Lung (tissue), 12 donors: Measurements from ENCODE around the gene DIP2B. TPM values are rescaled to one million over a fixed set of nuclear protein-coding genes. Genes with fewer than 3 reads are reported as not detected.

Experiments
- ATAC-seq: fragments of 200-7000 bp; cut with Tn5 transposase; one replicate; pipeline ENCODE4 v1.9.1; 2020; ENCODE audit warnings: moderate number of reproducible peaks; ENCODE audit not compliant: insufficient read depth, low FRiP score
- DNase-seq, 3 donors: peaks; one replicate each; pipeline ENCODE4 v3.0.0-alpha.2; 2013 to 2017
- H3K27ac ChIP-seq, 2 donors: one replicate each; pipeline ENCODE4 v1.5.1; 2013; ENCODE audit warnings: mild to moderate bottlenecking in 2 of 2, moderate library complexity in 2 of 2, control low read depth in 1 of 2, inconsistent platforms in 1 of 2, low read depth in 1 of 2, low read length in 1 of 2
- H3K27me3 ChIP-seq, 3 donors: one replicate each; pipeline ENCODE4 v1.5.1; 2013; ENCODE audit warnings: low read length in 2 of 3; ENCODE audit not compliant: control insufficient read depth in 3 of 3, insufficient read depth in 3 of 3
- H3K36me3 ChIP-seq, 4 donors: one replicate each; pipeline ENCODE4 v1.5.1; 2013; ENCODE audit warnings: low read length in 4 of 4, mild to moderate bottlenecking in 1 of 4, moderate library complexity in 1 of 4; ENCODE audit not compliant: control insufficient read depth in 4 of 4, insufficient read depth in 4 of 4
- H3K4me1 ChIP-seq, 5 donors: one replicate each; pipeline ENCODE4 v1.5.1; 2013; ENCODE audit warnings: low read length in 5 of 5, mild to moderate bottlenecking in 2 of 5, moderate library complexity in 1 of 5; ENCODE audit not compliant: control insufficient read depth in 5 of 5, insufficient read depth in 5 of 5
- H3K4me3 ChIP-seq: one replicate; pipeline ENCODE4 v1.5.1; 2013; ENCODE audit warnings: mild to moderate bottlenecking, control low read depth, moderate library complexity
- H3K9ac ChIP-seq, 2 donors: one replicate each; pipeline ENCODE4 v1.5.1; 2013; ENCODE audit warnings: low read length in 2 of 2, control low read depth in 1 of 2; ENCODE audit not compliant: insufficient read depth in 1 of 2
- H3K9me3 ChIP-seq, 4 donors: one replicate each; pipeline ENCODE4 v1.5.1; 2013; ENCODE audit warnings: low read length in 3 of 4, mild to moderate bottlenecking in 1 of 4, moderate library complexity in 1 of 4; ENCODE audit not compliant: control insufficient read depth in 4 of 4, insufficient read depth in 3 of 4
- WGBS, 2 donors: extraction: QIAGEN DNeasy Blood & Tissue Kit; methylation state at CpG; one replicate each; pipeline ENCODE4 v1.1.7; 2013; 5-methylcytosine and 5-hydroxymethylcytosine counted together
- polyA plus RNA-seq, 2 donors: library from polyadenylated mRNA; stranded (reverse); fragments of 200-250 nt; gene quantifications; one replicate each; pipeline ENCODE4 v1.2.1, GENCODE V29; 2013
- total RNA-seq, 2 donors: library from RNA; depleted of rRNA in 1 of 2; stranded (reverse); fragments of >200 nt in 1 of 2; gene quantifications; one replicate each; pipeline ENCODE4 v1.2.1, GENCODE V29; 2014 to 2021
- TF ChIP-seq, protein P1 (sequence below): IDR thresholded peaks from 2 replicates; pipeline ENCODE4 v1.5.1; 2012; ENCODE audit warnings: mild to moderate bottlenecking; ENCODE audit errors: control extremely low read depth, extremely low read depth
- donor health status: control.
- donor health status: control.
- donor health status: Bipolar disorder and iron deficiency.
- donor health status: healthy.
- donor health status: DM: yes; HTN: yes; CAD: no.

The DIP2B gene
- total and polyA plus RNA-seq, 4 donors = 4.2 to 55.8 (median 18.6) TPM

DNA sequence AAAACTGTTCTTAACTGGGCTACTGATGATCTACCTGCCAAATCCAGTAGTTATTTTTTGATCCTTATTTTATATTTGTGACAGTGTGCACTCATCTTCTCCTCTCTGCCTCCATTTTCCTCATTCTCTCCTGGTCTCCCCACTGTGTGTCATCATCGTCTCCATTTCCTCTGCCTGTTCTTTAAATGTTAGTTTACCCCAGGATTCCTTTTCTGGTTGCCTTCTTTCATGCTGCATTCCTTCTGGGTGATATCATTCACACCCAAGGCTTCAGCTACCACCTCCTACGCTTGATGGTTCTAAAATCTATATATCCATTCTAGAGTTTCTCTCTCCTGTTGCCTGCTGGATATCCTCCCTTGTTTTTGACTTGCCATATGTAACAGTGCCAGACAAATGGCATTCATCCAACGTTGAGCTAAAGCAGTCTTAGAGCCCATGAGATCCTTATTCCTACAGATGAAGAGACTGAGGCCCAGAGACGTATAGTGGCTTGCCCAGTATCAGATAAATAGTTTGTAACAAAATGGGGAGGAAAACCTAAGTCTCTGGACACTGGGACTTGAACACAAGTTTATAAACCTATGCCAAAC, 109.5 kb downstream of the DIP2B start:
- no peak overlapping the region for H3K27ac ChIP-seq
- TF ChIP-seq, protein P1, sequence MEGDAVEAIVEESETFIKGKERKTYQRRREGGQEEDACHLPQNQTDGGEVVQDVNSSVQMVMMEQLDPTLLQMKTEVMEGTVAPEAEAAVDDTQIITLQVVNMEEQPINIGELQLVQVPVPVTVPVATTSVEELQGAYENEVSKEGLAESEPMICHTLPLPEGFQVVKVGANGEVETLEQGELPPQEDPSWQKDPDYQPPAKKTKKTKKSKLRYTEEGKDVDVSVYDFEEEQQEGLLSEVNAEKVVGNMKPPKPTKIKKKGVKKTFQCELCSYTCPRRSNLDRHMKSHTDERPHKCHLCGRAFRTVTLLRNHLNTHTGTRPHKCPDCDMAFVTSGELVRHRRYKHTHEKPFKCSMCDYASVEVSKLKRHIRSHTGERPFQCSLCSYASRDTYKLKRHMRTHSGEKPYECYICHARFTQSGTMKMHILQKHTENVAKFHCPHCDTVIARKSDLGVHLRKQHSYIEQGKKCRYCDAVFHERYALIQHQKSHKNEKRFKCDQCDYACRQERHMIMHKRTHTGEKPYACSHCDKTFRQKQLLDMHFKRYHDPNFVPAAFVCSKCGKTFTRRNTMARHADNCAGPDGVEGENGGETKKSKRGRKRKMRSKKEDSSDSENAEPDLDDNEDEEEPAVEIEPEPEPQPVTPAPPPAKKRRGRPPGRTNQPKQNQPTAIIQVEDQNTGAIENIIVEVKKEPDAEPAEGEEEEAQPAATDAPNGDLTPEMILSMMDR = no peak
- H3K36me3 ChIP-seq = no peaks in the 10 kb centered on the region
- peaks cover 0 to 22% (median 7%) of the 10 kb centered on the region in 5 donors for H3K4me1 ChIP-seq
- no peak overlapping the region for H3K4me3 ChIP-seq
- WGBS, 2 donors = 69 to 72% methylated on average over 4 of the region's 4 CpGs
- no peaks in the 10 kb centered on the region for H3K9me3 ChIP-seq
- no peaks in the 10 kb centered on the region for H3K27me3 ChIP-seq
- H3K9ac ChIP-seq = no peak overlapping the region
- DNase-seq (no peak), ATAC-seq (no peak)

DNA sequence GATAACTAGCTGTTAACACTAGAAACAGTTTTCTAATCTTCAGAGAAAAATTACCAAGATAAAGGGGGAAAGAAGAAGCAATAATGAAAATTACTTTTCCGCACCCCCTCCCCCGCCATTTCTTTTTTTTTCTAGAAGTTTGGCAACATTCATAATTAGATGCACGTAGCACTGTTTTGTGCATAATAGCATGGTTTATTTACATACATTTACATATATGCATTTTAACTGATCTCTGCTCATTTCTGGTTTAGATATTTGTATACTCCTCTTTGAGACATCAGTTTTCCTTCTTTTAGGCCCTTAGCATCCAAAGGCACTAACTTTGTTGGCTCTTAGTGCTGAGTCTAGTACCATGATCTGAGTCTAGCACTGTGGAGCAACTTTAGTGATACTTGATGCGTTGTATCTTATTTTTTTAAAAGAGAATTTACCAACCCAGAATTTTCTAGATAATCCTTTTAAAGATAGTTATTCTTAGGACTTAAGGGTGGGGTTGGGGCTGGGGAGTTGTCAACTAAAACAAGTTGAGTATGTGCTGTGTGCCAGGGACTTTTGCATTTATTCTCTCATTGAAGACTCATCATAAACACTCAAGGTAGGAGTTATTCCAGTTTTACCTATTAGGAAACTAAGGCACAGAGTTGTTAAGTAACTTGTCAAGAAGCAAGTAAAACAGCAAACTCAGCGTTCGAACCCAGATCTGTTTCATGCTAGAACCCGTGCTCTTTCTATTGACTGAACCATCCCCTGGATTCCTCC, 110.5 kb downstream of the DIP2B start:
- H3K27me3 ChIP-seq = no peaks in the 10 kb centered on the region
- WGBS, 2 donors = 93 to 96% methylated on average over 7 of the region's 7 CpGs
- ATAC-seq (no peak), DNase-seq (no peak)
- H3K9me3 ChIP-seq = no peaks in the 10 kb centered on the region
- peaks cover 4 to 22% (median 12%) of the 10 kb centered on the region in 5 donors for H3K4me1 ChIP-seq
- TF ChIP-seq, protein P1 = no peak
- H3K4me3 ChIP-seq = no peak overlapping the region
- no peaks in the 10 kb centered on the region for H3K36me3 ChIP-seq
- H3K27ac ChIP-seq = no peak overlapping the region
- H3K9ac ChIP-seq = no peak overlapping the region

DNA sequence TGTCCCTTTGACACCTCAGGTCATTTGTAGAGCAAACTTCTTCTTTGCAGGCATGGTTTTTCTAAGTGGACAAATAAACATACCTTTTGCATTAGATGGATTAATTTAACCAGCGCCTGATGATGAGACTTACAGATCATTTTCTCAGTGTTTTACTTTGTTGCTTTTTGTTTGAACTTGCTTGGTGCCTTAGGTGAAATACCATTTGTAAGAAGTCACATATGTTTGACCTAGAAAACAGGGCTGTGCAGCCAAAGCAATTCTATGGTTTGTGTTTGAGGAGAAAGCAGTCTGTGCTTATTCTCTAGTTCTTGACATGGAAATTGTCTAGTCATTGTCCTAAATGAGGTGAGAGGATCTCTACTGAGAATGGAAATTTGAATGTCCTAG, 111.1 kb downstream of the DIP2B start:
- H3K36me3 ChIP-seq = no peaks in the 10 kb centered on the region
- ATAC-seq (no peak), DNase-seq (no peak)
- 92 to 94% methylated on average over 1 of the region's 1 CpG for WGBS, 2 donors
- no peak overlapping the region for H3K4me3 ChIP-seq
- H3K9ac ChIP-seq = no peak overlapping the region
- H3K4me1 ChIP-seq = peaks cover 5 to 27% (median 16%) of the 10 kb centered on the region in 5 donors
- H3K27me3 ChIP-seq = no peaks in the 10 kb centered on the region
- TF ChIP-seq, protein P1 = no peak
- no peaks in the 10 kb centered on the region for H3K9me3 ChIP-seq
- H3K27ac ChIP-seq = no peak overlapping the region
